ENCODE measurements around the gene ATF5. TPM values are rescaled to one million over a fixed set of nuclear protein-coding genes. Genes with fewer than 3 reads are reported as not detected.
"Not testable (repeated sequence)": the region's sequence is repeated elsewhere in the genome, so short reads cannot be mapped to it uniquely, and the experiment has no call there.

Gene ATF5
- total and polyA plus RNA-seq, 2 experiments from 2014 or later: 4.8 to 6.8 TPM

DNA sequence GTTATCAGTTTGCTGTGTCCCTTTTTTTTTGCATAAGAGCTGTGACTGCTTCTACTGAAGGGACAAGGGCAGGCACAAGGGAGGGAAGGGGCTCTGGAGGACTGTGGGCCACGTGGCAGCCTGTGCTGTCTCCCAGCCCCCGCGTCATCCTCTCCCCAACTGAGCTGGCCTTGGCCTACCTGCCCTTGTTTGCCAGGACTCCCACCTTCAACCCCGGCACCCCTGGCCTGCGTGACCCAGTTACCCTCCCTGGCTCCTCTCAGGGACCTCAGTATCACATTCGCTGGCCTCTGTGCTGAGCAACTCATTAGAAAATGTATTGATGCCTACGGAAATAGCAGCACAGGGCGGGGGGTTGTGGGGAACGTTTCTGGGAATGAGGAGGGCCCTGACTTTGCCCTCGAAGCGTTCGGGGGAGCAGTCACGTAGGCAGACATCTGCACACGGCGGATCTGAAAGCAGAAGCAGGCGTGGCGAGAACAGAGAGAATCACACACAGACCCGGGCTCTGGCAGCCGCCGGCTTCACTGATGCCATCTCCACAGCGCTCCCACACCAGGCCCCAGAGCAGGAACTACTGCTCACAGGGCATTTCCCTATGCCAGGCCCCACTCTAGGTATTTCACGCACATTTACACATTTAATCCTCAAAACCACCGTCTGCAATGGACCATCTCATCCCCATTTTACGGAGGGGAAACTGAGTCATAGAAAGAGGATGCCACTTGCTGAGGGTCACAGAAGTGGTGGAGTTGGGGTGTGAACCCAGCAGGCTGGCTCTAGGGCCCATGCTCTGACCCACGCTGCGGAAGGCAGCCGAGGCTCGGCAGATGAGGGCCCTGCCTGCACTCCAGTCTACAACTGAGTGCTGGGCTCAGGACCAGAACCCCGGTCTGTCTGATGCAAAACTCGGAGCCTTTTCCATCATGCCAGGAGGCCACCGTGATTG is 5.7 kb upstream of the ATF5 start:
- H3K36me3 ChIP-seq: peaks cover 6% of the 10 kb centered on the region
- no peaks in the 10 kb centered on the region for H3K9me3 ChIP-seq (ENCODE audit: low read depth)
- H3K4me3 ChIP-seq: no peak overlapping the region
- peaks cover 3% of the 10 kb centered on the region for H3K4me1 ChIP-seq (ENCODE audit: low read depth)
- TF ChIP-seq, protein P1, sequence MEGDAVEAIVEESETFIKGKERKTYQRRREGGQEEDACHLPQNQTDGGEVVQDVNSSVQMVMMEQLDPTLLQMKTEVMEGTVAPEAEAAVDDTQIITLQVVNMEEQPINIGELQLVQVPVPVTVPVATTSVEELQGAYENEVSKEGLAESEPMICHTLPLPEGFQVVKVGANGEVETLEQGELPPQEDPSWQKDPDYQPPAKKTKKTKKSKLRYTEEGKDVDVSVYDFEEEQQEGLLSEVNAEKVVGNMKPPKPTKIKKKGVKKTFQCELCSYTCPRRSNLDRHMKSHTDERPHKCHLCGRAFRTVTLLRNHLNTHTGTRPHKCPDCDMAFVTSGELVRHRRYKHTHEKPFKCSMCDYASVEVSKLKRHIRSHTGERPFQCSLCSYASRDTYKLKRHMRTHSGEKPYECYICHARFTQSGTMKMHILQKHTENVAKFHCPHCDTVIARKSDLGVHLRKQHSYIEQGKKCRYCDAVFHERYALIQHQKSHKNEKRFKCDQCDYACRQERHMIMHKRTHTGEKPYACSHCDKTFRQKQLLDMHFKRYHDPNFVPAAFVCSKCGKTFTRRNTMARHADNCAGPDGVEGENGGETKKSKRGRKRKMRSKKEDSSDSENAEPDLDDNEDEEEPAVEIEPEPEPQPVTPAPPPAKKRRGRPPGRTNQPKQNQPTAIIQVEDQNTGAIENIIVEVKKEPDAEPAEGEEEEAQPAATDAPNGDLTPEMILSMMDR (IDR thresholded peaks at IDR 0.05; ENCODE audit: low read depth, low read length): no peak
- H3K27ac ChIP-seq: no peak overlapping the region
- no peaks in the 10 kb centered on the region for H3K27me3 ChIP-seq
- DNase-seq (ENCODE audit: low read depth in 1 of 2, low spot score in 1 of 2): no peak

DNA sequence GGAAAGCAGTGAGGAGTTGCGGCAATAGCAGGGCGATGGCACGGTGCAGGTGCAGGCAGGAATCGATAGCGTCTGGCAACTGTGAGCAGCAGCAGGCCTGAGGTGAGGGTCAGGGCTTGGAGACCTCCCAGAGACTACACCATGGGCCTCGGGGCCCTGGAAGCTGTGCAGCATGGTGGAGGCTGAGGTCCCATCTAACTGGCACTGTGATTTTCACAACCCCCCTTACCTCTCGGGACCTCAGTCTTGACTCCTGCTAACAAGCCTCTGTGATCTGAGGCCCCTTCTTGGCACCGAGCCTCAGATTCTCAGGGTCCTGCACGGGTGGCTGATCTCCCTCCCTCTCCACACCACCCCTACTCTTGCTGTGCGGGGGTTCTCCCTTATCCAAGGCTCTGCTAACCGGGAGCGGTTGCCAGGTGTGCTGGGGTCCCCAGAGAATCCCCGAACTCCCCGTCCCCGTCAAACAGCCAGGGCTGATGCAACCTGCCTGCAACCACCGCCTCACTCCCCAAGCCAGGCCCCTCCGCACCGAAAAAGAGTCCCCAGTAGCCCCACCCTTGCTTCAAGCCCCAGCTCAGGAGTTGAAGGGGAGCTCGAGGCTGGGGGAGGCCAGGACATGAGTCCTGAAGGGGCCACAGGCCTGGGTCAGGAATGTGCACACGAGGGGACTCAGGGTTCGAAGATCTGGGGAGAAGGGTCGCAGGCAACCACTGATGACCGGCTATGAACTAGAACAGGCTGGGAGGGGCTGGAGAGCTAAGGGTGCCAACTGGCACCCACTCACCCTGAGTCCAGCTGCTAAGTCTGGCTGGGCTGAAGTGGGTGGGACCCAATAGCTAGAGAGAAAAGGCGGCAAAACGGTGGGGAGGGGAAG is 4.8 kb upstream of the ATF5 start:
- Histone ChIP-seq H3K4me1 (ENCODE audit: low read depth) (peaks cover 3% of the 10 kb centered on the region), H3K4me3 (no peak overlapping the region), H3K27ac (no peak overlapping the region), H3K36me3 (peaks cover 6% of the 10 kb centered on the region), H3K27me3 (no peaks in the 10 kb centered on the region), H3K9me3 (ENCODE audit: low read depth) (no peaks in the 10 kb centered on the region)
- TF ChIP-seq, protein P1 (IDR thresholded peaks at IDR 0.05; ENCODE audit: low read depth, low read length): no peak
- no peak for DNase-seq (ENCODE audit: low read depth in 1 of 2, low spot score in 1 of 2)

DNA sequence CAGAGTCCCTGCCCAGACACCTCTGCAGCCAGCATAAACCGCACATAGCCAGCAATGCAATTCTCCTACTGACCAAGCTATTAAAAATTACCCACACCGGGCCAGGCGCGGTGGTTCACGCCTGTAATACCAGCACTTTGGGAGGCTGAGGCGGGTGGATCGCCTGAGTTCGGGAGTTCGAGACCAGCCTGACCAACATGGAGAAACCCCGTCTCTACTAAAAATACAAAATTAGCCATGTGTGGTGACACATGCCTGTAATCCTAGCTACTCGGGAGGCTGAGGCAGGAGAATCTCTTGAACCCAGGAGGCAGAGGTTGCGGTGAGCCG is 4.2 kb upstream of the ATF5 start:
- not testable (repeated sequence) for H3K4me3 ChIP-seq; DNase-seq (ENCODE audit: low read depth in 1 of 2, low spot score in 1 of 2); H3K9me3 ChIP-seq (ENCODE audit: low read depth); H3K4me1 ChIP-seq (ENCODE audit: low read depth); H3K36me3 ChIP-seq; H3K27me3 ChIP-seq; H3K27ac ChIP-seq

DNA sequence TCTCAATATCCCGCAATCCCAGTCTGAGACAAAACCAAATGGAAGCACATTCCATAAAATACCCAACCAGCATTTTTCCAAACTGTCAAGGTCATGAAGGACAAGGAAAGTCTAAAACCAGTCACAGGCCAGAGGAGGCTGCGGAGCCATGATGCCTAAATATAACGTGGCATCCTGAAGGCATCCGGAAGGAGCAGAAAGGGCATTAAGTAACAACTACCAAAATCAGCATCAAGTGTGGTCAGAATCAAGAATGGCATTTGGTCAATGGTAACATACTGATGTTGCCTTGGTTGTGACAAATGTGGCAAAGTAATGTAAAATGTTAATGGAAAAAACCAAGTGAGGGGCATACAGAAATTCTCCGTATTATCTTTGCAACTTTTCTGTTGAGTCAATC is 3.5 kb upstream of the ATF5 start:
- Histone ChIP-seq H3K27ac (no peak overlapping the region), H3K36me3 (peaks cover 6% of the 10 kb centered on the region), H3K9me3 (ENCODE audit: low read depth) (no peaks in the 10 kb centered on the region), H3K4me3 (no peak overlapping the region), H3K27me3 (no peaks in the 10 kb centered on the region), H3K4me1 (ENCODE audit: low read depth) (peaks cover 3% of the 10 kb centered on the region)
- TF ChIP-seq, protein P1 (IDR thresholded peaks at IDR 0.05; ENCODE audit: low read depth, low read length): no peak
- DNase-seq (ENCODE audit: low read depth in 1 of 2, low spot score in 1 of 2): no peak

DNA sequence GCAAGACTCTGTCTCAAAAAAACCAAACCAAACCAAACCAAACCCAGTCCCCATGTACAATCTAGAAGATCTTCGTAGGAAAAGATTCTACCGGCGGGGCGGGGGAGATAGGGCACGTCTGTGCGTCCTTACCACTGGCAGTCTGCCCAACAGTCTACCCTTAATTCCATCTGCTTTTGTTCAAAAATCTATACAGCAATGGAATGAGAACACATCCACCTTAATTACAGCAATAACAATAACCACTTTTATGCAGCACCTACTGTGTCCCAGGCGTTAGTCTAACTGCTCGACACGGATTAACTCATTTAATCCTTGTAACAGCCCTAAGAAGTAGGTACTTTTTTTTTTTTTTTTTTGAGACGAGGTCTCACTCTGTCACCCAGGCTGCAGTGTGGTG is 2.5 kb upstream of the ATF5 start:
- Histone ChIP-seq H3K4me3 (no peak overlapping the region), H3K27me3 (no peaks in the 10 kb centered on the region), H3K4me1 (ENCODE audit: low read depth) (peaks cover 3% of the 10 kb centered on the region), H3K27ac (no peak overlapping the region), H3K36me3 (peaks cover 6% of the 10 kb centered on the region), H3K9me3 (ENCODE audit: low read depth) (no peaks in the 10 kb centered on the region)
- no peak for DNase-seq (ENCODE audit: low read depth in 1 of 2, low spot score in 1 of 2)
- TF ChIP-seq, protein P1 (IDR thresholded peaks at IDR 0.05; ENCODE audit: low read depth, low read length): no peak

Measured in cardiac muscle cell (in vitro differentiated cells and primary cell).